ENCODE results near the gene CCNT2.
"Not testable (repeated sequence)": the region's sequence is repeated elsewhere in the genome, so short reads cannot be mapped to it uniquely, and the experiment has no call there.

Gene CCNT2

DNA sequence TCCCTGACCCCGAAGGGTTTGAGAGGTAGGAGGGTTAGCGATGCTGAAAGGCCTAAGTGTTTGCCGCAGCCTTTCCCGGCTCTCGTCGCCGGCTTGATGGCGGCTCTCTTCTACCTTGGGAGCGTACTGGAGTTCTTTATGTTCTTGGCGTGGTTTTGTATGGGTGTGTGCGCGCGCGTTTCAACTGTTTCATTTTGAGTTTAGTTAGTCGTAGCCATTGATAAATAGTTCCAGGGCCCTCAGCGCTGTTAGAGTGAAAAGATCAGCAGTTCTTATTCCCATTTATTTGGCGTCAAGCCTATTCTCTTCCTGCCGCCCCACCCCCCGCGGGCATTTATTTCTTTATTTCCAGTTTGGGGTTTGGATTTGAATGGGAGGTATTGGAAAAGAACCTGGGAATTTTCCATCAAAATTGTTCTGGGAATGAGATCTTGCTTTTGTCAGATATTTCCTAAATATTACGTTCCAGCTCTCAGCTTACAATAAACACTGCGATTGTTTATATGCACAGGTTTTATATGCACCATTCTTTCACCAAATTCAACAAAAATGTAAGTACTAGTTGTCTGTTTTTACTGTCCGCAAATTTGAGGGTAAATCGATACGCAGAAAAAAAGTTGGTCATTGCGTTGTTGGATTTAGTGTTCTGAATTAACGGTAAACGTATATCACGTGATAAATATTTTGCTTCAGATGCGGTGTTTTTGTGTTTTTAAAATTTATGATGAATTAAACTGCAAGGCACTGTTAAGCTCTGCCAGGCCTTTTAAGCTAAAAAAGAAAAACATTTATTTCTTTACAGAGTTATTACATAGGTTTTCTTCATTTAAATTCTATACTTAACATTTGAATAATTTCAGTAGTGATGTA is 954 bp downstream of the CCNT2 start:
- peak; percentile 49 for DNase-seq

GRCh38 chr2:134924912-134925311 is 6.3 kb downstream of the CCNT2 start:
- no peak for DNase-seq

- DNase-seq: no peak
Measured at GRCh38 chr2:134926231-134926931, 7.8 kb downstream of the CCNT2 start.

DNA sequence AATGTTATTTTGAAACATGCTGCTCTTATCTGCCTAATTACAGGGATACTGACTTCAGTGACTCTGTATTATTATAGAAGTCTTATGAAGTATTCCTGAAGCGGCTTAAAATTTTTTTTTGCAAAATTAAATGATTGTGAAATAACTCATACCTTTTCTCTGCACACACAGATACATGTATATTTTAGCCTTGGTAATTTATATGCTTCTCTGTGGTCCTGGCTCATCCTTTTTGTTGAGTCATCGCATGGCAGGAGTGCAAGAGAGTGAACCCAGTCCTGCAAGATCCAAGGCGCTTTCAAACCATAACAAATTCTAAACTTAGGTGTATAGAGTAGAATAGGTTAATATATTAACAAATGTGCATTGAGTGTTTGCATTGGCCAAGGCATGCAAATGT is 8.6 kb downstream of the CCNT2 start:
- DNase-seq: no peak

GRCh38 chr2:134932864-134933526 is 14.4 kb downstream of the CCNT2 start:
- DNase-seq: no peak

DNA sequence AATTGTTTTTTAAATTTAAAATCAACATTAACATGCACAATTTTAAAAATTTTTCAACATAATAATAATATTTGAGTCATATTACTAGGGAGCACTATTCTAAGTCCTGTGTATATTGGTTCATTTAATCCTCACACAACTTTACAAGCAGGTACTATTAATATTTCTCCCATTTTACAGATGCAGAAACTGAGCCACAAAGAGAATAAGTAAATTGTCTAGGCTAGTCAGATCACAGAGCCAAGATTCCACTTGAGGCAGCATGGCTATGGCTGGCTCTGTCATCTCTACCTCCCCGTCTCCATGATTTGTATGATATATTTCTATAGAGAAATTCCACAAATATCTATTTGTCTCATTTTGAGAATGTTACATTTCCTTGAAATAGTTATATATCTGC is 15.1 kb downstream of the CCNT2 start:
- no peak for DNase-seq

DNA sequence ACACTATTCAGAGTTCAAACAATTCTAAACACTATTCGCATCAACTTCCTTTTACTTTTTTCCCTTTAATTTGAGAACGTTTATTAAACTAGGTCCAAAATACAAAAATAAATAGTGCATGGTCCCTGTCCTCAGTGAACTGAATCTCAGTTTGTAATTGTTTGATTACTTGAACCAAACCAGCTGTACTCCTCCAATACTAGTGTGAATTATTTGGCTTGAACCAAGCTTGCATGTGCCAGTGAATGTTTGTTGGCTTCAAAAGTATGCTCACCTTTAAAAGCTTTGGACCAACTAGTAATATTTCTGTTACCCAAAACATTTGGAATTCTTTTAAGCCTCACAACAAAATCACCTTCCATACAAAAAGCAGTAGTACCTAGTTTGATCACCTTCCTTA is 15.5 kb downstream of the CCNT2 start:
- no peak for DNase-seq

- DNase-seq: no peak
Measured at GRCh38 chr2:134934641-134935040, 16.0 kb downstream of the CCNT2 start.

- no peak for DNase-seq
Measured at GRCh38 chr2:134936691-134937090, 18.1 kb downstream of the CCNT2 start.

DNA sequence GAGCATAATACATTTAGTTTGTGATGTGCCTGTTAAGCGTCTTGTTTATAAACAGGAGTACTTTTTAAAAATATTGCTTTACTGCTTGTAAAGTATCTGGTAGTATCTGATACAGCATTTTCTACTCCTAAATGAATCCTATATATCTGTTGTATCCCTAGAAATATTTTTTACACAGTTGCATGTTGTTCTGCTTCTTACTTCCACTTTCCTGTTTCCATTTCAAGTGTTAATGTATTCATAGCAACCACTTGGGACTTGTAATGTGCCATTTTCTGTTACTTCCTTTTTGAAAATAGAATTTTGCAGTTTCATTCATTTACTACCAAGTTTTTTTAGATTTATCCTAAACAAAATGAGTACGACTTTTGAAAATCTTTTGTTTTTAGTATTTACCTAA is 24.9 kb downstream of the CCNT2 start:
- DNase-seq: no peak

DNA sequence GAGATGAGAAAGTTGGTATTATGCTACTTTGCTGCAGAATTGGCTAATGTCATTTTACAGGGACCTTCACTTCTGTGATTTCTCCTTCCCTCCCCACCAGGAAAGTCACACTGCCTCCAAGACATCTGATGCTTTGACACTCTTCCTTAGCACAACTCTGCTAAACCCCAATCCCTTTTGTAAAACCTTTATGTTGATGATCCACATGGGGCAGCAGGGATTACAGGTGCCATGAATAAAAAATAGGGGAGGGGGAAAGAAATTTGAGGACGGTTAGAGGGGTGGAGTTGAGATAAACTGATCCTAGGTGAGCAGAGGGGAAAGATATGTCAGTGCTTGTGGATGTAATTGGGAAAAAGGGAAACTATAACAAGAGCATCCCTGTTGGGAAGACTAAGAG is 26.4 kb downstream of the CCNT2 start:
- DNase-seq: no peak

DNA sequence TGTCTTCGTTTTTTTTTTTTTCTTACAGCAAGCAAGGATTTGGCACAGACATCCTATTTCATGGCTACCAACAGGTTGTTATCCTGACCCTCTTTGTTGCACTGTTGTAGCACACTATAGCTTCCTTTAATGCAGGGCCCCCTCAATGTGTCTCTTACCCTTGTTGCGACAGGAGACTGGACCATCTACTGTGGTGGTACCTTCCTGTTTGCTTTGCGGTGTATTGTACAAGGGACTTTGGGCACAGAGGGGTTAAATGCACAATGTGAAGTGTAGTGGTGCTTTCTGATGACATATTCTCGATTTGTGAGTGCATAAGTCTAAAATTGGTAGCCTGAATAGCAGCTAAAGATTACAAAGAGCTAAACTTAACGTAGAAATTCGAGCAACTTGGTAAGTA is 27.5 kb downstream of the CCNT2 start:
- DNase-seq: no peak

GRCh38 chr2:134949981-134950708 is 31.5 kb downstream of the CCNT2 start:
- DNase-seq: no peak

GRCh38 chr2:134950886-134951285 is 32.3 kb downstream of the CCNT2 start:
- DNase-seq: no peak

DNA sequence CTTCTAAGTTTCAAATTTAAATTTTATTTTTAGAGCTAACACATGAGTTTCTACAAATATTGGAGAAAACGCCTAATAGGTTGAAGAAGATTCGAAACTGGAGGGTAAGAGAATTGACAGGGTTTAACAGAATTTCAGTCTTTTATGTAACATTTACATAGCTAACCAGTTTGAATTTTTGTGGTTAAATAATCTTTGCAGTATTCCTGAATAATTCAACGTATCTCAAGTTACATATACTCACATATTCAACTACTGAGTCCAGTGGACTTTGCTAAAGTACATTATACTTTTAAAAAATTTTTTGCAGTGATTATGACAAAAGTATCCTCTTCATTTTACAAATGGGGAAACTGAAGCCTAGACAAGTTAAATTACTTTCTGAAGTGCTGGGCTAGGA is 34.0 kb downstream of the CCNT2 start:
- DNase-seq: no peak

DNA sequence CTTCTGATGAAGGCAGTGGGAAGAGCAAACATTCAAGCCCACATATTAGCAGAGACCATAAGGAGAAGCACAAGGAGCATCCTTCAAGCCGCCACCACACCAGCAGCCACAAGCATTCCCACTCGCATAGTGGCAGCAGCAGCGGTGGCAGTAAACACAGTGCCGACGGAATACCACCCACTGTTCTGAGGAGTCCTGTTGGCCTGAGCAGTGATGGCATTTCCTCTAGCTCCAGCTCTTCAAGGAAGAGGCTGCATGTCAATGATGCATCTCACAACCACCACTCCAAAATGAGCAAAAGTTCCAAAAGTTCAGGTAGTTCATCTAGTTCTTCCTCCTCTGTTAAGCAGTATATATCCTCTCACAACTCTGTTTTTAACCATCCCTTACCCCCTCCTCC is 35.4 kb downstream of the CCNT2 start:
- no peak for DNase-seq

DNA sequence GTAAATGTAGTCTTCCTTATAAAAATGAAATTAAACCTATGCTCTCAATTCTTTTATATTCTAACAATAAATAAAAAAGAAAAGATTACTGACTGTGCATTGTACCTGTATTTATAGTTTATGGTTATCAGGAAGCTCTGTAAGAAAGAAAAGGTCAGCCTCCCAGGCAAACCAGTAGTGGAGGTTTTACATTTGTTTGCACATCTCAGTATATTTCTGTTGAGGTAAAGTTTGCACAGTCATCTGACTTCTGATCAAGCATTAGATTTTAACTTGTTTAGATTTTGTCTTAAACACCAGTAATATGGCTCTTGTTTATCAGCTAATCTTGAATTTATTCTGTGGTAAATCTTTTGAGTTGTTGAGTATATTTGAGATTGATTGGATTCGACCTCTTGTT is 37.1 kb downstream of the CCNT2 start:
- no peak for DNase-seq

DNA sequence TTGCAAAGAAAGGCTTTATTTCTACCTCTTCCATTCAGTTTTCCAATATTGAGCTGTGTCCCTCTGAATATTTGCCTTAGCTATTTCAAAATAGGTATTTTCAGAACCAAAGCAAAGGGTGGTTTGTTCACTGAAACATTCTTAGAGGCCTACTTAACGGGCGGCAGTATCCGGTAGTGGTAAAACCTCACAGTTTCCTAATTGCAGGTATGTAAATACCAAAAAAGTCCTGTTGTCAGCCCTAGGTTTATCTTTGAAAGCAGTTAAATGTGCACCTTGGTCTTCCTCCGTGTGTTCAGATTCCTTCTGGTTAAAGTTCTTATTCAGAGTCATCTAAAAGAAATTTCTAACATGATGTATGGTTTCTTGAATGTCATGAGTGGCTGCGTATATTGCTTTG is 38.9 kb downstream of the CCNT2 start:
- no peak for DNase-seq

- not testable (repeated sequence) for DNase-seq
Measured at GRCh38 chr2:134967166-134967565, 48.5 kb downstream of the CCNT2 start.

DNA sequence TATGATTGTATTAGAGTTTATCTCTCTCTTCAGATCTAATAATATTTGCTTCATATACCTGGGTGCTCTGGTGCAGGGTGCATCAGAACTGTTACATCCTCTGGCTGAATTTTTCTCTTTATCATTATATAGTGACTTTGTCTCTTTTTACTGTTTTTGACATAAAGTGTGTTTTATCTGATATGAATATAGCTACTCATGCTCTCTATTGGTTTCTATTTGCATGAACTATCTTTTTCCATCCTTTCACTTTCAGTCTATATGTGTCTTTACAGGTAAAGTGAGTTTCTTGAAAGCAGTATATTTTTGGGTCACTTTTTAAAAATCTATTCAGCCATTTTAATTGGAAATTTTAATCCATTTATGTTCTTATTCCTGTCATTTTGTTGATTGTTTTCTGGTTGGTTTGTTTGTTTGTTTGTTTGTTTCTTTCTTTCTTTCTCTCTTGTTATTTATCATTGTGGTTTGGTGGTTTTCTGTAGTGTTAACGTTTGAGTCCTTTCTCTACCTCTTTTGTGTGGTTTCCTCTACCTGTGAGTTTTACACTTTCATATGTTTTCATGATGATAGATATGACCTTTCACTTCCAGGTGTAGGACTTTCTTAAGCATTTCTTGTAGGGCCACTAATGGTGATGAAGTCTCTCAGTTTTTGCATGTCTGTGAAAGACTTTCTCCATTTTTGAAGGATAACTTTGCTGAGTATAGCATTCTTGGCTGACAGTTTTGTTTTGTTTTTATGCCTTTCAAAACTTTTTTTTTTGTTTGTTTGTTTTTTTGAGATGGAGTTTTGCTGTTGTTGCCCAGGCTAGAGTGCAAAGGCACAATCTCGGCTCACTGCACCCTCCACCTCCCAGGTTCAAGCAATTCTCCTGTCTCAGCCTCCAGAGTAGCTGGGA is 54.9 kb downstream of the CCNT2 start:
- DNase-seq: no peak

DNA sequence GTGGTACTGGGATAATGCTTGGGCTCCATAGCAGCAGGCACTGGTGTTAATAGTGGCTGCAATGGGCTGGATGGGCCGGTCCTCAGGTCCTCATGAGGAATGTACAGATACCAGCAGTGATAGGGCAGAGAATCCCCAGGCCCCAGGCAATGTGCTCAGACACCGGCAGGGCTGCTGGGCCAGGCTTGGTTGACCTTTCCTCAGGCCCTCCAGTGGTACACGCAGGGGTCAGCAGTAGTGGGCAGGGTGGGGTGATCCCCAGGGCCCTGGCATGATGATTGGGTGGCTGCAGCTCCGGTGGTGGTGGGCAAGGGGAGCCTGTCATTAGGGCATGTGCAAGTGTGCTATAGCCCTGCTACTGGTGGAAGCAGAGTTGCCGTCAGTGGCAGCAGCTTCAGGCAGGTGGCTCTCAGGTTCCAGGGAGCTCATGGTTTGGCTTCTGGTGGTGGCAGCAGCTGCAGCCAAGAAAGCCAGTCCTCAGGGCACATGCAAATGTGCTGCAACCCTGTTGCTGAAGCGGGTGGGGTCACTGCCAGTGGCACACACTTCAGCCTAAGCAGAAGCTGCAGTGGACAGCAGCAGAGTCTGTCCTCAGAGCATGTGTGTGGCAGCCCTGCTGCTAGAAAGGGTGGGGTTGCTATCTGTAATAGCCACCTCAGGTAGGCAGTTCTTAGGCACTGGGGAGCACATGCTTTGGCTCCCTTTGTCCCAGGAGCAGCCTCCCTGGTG is 56.8 kb downstream of the CCNT2 start:
- DNase-seq: no peak

Measured in CD4-positive, alpha-beta T cell treated with Interleukin-21 for 1 hour (primary cell).